ENCODE results near the gene UPB1. TPM values are rescaled to one million over a fixed set of nuclear protein-coding genes. Genes with fewer than 3 reads are reported as not detected.

UPB1 gene
- total RNA-seq (0.90 TPM), polyA plus RNA-seq (0.14 TPM)

DNA sequence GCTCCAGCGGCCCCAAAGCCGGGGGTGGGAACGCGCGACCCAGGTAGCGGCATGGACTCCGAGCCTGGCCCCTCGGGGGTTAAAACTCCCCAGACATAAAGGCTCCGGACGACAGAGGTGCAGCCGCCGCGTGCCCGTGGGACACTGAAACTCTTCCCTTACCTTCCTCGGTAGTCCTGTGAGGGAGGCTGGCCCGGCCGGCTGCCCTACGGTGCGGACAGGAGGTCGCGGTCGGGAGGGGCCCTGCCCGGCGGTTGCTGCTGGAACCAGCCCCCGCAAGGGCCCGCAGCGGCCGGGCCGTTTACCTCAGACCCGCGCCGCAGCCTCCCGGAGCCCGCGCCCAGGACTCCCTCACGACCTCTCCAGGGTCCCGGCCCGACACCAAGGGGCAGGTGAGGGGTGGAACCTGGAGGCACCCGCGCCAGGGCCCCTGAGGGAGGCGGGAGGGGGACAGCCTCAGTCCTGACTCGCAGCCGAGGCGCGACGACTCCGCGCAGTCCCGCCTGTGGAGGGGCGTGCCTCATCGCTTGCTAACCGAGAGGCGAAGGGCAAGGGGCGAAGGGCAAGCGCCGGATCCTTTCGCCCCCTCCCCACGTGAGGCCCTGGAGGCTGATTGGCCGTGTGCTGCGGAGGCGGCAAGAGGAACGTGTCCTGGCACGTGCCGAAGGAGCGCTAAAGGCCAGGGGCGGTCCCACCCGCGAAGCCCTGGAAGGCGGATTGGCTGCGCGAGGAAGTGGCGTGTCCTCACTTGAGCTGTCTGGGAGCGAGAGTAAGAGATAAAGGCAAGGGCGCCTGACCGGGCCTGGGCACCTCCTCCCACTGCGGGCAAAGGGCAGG, at the start of gene UPB1:
Gene UPB1, plus strand, starts transcription at position 805 of the 837 bp plus-strand sequence. CDS start 72 bp downstream, outside the sequence.
- DNase-seq (ENCODE audit: extremely low spot score) = no peak
- Histone ChIP-seq H3K4me3 (ENCODE audit: low read depth, low read length) (no peak within 1 kb of the TSS), H3K36me3 (ENCODE audit: insufficient read depth) (no peaks in the 10 kb centered on the region), H3K4me1 (ENCODE audit: insufficient read depth) (no peaks in the 10 kb centered on the region), H3K27ac (ENCODE audit: low read depth) (no peak within 1 kb of the TSS)
- 28% methylated on average over 76 of the region's 76 CpGs for WGBS

DNA sequence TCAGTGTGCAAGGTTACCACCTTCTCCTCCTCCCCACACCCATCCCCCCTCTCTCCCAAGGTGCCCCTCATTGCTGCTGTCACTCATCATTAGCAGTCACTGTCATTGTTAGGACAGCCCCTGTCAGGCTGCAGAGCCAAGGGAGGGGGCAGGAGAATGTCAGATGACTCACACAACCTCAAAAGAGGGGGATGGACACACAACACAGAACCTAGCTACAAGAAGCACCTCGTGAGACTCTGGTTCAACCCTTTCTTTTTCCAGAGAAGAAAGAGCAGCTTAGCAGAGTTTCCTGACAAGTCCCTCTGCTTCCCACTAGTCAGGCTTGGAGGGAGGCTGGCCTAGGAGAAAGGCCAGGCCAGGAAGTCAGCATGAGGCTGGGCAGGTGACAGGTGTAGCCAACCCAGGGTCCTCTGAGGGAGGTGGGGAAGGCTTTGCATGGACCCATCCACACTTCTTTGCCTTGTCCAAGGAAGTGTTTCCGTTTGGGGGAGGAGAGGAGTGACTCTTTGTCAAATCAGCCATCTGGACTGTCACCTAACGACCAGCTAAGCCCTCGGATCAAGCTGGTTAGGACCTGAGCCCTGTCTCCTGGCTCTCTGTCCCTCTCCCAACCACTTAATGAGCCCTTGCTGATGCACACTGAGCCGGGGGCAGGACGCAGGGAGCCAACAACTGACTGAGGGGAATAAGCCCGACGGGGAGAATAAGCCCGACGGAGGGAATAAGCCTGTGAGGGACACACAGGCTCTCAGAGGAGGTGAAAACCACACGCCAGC, 49.5 kb upstream of the UPB1 start:
- no peak overlapping the region for H3K27ac ChIP-seq (ENCODE audit: low read depth)
- H3K36me3 ChIP-seq (ENCODE audit: insufficient read depth) = no peaks in the 10 kb centered on the region
- DNase-seq (ENCODE audit: extremely low spot score) = no peak
- no peaks in the 10 kb centered on the region for H3K4me1 ChIP-seq (ENCODE audit: insufficient read depth)
- WGBS = 71% methylated on average over 11 of the region's 11 CpGs
- H3K4me3 ChIP-seq (ENCODE audit: low read depth, low read length) = no peak overlapping the region

DNA sequence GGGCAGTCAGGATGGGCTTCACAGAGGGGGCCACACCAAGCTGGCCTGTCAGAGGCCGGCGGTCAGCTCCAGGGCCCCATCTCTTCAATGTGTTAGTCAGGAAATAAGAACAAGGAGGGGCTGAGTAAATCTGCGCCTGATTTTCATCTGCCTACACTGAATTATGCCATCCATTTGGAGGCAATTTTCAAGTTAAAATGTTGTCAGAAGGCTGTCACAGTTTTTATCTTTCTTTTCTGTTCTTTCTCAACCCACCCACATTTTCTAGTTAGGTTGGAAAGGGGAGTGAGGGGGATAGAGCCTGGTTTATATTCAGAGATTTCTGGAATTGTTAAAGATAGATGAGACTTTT, 48.9 kb upstream of the UPB1 start:
- DNase-seq (ENCODE audit: extremely low spot score) = no peak
- WGBS = 82% methylated on average over 3 of the region's 3 CpGs
- no peaks in the 10 kb centered on the region for H3K4me1 ChIP-seq (ENCODE audit: insufficient read depth)
- H3K36me3 ChIP-seq (ENCODE audit: insufficient read depth) = no peaks in the 10 kb centered on the region
- H3K4me3 ChIP-seq (ENCODE audit: low read depth, low read length) = no peak overlapping the region
- no peak overlapping the region for H3K27ac ChIP-seq (ENCODE audit: low read depth)

DNA sequence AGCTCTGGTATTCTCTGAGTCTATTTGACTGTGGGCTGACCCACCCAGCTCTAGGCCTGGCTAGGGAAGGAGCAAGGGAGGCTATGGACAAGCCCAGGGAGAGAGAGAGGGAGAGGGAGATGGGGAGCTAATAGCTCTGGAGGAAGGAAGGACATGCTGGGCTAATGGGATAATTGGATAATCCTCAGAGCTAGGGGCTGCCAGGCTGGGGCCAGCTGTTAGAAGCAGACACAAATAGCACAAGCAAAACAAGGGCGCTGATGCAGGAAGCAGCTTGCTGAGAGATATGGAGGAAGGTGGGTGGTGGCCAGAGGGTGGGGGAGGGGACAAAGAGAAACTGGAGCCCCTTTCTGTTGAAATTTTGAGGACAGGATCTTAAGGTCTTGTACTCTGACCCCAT, 44.5 kb upstream of the UPB1 start:
- 44% methylated on average over 1 of the region's 1 CpG for WGBS
- no peak overlapping the region for H3K27ac ChIP-seq (ENCODE audit: low read depth)
- no peak for DNase-seq (ENCODE audit: extremely low spot score)
- H3K4me3 ChIP-seq (ENCODE audit: low read depth, low read length) = no peak overlapping the region
- no peaks in the 10 kb centered on the region for H3K4me1 ChIP-seq (ENCODE audit: insufficient read depth)
- H3K36me3 ChIP-seq (ENCODE audit: insufficient read depth) = no peaks in the 10 kb centered on the region

DNA sequence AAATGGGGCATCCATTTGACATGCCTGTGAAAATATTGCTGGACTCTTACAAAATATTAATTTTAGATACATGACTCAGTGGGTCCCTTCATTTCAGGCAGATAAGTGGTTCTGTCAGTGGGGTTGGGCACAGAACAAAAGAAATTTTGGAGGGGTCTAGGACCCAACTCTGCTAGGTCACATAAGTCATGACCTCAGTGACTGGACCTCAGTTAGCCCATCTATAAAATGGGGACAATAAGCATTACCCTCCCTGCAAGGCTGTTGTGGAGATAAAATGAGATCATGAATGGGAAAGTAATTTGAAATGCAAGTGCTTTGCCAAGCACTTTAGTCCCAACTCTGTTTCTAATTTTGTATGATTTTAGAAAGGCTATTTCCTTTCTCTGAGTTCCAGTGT, 44.0 kb upstream of the UPB1 start:
- Histone ChIP-seq H3K27ac (ENCODE audit: low read depth) (no peak overlapping the region), H3K4me3 (ENCODE audit: low read depth, low read length) (no peak overlapping the region), H3K4me1 (ENCODE audit: insufficient read depth) (no peaks in the 10 kb centered on the region), H3K36me3 (ENCODE audit: insufficient read depth) (no peaks in the 10 kb centered on the region)
- no peak for DNase-seq (ENCODE audit: extremely low spot score)

DNA sequence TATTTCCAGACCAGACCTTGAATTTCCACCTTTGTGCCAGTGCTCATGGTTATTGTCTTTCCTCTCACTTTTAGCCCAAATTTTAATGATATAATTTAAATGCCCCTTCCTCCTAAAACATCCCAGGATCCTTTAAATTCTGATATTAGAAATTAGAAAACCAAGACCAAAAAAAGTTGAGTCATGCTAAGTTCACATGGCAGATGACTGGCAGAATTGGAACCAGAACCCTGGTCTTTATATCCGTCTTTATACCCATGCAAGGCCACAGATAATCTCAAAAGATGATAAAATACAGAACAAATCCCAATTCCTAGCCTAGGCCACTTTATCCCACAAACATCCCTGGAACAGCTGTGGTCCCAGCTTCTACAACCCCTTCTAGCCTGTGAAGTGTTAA, 41.3 kb upstream of the UPB1 start:
- Histone ChIP-seq H3K27ac (ENCODE audit: low read depth) (no peak overlapping the region), H3K36me3 (ENCODE audit: insufficient read depth) (no peaks in the 10 kb centered on the region), H3K4me3 (ENCODE audit: low read depth, low read length) (no peak overlapping the region), H3K4me1 (ENCODE audit: insufficient read depth) (no peaks in the 10 kb centered on the region)
- DNase-seq (ENCODE audit: extremely low spot score) = no peak
- WGBS = 88% methylated on average over 1 of the region's 1 CpG

DNA sequence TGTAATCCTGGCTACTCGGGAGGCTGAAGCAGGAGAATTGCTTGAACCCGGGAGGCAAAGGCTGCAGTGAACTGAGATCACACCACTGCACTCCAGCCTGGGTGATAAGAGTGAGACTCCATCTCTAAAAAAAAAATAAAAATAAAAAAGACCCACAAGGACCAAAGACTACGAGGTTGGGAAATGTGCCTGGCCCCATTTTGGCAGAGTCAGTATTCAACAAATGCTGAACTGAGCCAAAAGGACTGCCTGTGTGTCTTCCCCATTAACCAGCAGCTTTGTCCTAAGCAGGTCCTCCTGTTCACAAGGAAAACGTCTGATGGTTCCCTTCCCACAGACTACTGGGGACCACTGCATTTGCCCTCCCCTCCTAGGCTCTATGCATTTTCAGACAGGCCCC, 40.1 kb upstream of the UPB1 start:
- 75% methylated on average over 4 of the region's 4 CpGs for WGBS

DNA sequence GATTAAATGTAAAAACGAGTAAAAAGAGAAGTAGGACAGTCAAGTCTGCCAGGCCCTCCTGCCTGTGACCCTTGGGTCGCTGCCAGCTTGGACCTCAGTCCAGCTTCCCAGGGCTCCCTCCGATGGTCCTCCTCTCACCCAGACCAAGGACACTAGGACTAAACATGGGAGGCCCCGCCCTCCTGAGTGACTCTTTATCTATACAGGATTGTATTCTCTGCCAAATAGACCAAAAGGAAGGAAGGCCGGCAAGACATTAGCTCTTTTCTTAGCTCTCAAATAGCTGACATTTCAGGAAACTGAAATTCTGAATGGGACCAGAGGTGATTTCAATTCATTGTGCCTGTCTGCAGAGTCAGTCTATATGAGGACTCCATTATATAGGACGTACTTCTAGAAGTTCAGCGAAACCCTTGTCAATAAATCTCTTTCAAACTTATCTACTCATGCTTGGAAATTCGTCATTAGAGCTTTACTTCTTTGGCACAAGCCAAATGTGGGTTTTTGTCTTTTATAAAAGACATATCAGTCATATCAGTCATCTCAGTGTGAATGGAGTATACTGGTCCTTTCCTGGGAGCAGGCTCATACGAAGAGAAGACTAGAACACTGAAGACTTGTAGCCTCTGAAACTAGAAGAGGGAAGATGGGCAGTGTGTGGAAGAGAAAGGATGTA, 39.2 kb upstream of the UPB1 start:
- H3K4me1 ChIP-seq (ENCODE audit: insufficient read depth) = no peaks in the 10 kb centered on the region
- no peak for DNase-seq (ENCODE audit: extremely low spot score)
- H3K4me3 ChIP-seq (ENCODE audit: low read depth, low read length) = no peak overlapping the region
- WGBS = 46% methylated on average over 9 of the region's 9 CpGs
- no peak overlapping the region for H3K27ac ChIP-seq (ENCODE audit: low read depth)
- no peaks in the 10 kb centered on the region for H3K36me3 ChIP-seq (ENCODE audit: insufficient read depth)

More for the DNA sequence above, 40.1 kb upstream of the UPB1 start:
- no peak overlapping the region for H3K4me3 ChIP-seq (ENCODE audit: low read depth, low read length)
- no peak overlapping the region for H3K27ac ChIP-seq (ENCODE audit: low read depth)
- no peaks in the 10 kb centered on the region for H3K4me1 ChIP-seq (ENCODE audit: insufficient read depth)
- H3K36me3 ChIP-seq (ENCODE audit: insufficient read depth) = no peaks in the 10 kb centered on the region
- no peak for DNase-seq (ENCODE audit: extremely low spot score)

DNA sequence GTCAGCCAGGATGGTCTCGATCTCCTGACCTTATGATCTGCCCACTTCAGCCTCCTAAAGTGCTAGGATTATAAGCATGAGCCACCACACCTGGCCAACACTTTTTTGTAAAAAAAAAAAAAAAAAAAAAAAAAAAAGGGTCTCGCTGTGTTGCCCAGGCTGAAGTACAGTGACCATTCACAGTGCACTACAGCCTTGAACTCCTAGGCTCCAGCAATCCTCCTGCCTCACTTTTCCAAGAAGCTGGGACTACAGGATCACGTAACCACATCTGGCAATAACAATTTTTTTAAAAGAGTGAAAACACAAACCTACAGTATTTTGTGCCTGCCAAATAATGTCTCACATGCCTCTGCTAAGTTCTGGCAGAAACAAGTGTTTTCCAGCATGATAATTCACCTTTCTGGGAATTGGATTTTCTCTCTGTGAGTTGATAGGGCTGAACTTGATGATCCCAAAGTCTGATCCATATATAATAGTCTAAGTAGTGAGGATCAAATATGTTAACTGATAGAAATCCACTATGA, 37.2 kb upstream of the UPB1 start:
- no peak for DNase-seq (ENCODE audit: extremely low spot score)
- H3K4me3 ChIP-seq (ENCODE audit: low read depth, low read length) = no peak overlapping the region
- no peak overlapping the region for H3K27ac ChIP-seq (ENCODE audit: low read depth)
- H3K36me3 ChIP-seq (ENCODE audit: insufficient read depth) = no peaks in the 10 kb centered on the region
- H3K4me1 ChIP-seq (ENCODE audit: insufficient read depth) = no peaks in the 10 kb centered on the region
- 93% methylated on average over 3 of the region's 3 CpGs for WGBS

DNA sequence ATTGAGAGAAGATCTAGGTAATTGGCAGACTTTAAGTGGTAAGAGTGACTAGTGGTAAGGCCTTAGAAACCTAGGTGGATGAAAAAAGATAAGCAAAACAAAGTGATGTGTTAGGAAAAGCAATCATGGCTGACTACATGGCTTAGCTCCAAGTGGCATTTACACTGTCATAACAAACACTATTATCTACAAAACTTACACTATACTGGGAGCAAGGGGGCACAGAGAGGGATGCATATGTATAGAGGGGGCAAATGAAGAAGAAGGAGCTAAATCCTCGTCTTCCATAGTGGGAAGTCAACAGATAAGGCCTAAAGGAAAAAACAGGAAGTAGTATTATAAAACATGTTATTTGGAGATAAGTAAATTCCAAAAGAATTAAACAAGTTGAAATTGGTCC, 35.2 kb upstream of the UPB1 start:
- Histone ChIP-seq H3K27ac (ENCODE audit: low read depth) (no peak overlapping the region), H3K4me3 (ENCODE audit: low read depth, low read length) (no peak overlapping the region), H3K36me3 (ENCODE audit: insufficient read depth) (no peaks in the 10 kb centered on the region), H3K4me1 (ENCODE audit: insufficient read depth) (no peaks in the 10 kb centered on the region)
- no peak for DNase-seq (ENCODE audit: extremely low spot score)
- WGBS = 76% methylated on average over 1 of the region's 1 CpG

DNA sequence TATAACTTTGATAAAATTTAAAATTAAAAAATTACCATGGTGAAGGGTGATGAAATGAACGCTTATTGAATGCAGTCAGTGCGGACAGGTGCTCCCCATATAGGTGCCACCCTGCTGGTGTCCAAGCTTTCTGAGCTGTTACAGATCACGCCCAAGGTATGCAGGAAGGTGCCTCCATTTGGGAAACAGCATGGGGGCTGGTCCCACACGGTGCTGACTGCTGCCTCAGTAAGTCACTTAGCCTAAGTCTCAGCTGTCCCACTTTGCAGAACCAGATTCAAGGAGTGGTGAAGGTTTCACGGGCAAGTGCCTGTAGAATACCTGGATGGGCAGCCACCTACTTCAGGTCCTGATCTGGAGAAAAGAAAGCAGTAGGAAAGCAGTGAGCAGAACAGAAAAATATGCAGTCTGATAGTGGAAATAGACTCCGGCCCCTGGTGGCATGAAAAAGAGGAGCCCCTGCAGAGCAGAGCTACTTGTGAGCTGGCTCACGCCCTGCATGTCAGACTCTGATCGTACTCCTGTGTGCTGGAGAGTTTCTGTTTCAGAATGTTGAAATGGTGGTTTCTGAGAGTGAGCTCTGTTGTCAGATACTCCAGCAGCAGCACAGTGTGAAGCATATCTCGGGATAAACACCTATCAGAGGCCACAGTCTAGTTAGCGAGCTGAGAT, 34.6 kb upstream of the UPB1 start:
- WGBS = 64% methylated on average over 10 of the region's 10 CpGs
- no peak for DNase-seq (ENCODE audit: extremely low spot score)
- H3K4me1 ChIP-seq (ENCODE audit: insufficient read depth) = no peaks in the 10 kb centered on the region
- no peak overlapping the region for H3K4me3 ChIP-seq (ENCODE audit: low read depth, low read length)
- H3K27ac ChIP-seq (ENCODE audit: low read depth) = no peak overlapping the region
- H3K36me3 ChIP-seq (ENCODE audit: insufficient read depth) = no peaks in the 10 kb centered on the region

DNA sequence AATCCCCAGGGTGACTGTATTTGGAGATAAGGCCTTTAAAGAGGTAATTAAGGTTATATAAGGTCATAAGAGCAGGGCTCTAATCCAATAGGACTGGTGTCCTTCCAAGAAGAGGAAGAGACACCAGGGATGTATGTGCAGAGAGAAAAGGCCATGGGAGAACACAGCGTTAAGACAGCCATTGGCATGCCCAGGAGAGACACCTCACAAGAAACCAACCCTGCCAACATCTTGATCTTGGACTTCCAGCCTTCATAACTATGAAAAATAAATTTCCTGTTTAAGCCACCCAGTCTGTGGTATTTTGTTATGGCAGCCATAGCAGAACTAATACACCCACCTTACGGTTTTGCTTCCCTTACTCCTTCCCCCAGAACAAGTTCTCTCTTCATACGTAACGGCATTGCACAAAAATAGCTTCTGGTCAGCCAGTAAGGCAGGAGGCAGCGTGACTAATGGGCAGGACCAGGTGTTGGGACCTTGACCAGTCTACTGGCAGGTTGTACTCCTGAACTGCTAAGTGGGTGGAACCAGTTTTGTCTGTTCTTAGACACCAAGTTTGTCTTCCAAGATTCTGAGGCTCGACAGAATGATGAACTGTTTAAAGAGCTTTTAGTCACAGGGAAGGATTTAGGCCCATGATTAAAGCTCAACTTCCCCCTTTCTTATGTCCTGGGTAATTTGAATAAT, 31.9 kb upstream of the UPB1 start:
- 93% methylated on average over 6 of the region's 6 CpGs for WGBS
- H3K4me1 ChIP-seq (ENCODE audit: insufficient read depth) = peaks cover 1% of the 10 kb centered on the region
- no peaks in the 10 kb centered on the region for H3K36me3 ChIP-seq (ENCODE audit: insufficient read depth)
- H3K27ac ChIP-seq (ENCODE audit: low read depth) = no peak overlapping the region
- no peak overlapping the region for H3K4me3 ChIP-seq (ENCODE audit: low read depth, low read length)
- DNase-seq (ENCODE audit: extremely low spot score) = no peak

DNA sequence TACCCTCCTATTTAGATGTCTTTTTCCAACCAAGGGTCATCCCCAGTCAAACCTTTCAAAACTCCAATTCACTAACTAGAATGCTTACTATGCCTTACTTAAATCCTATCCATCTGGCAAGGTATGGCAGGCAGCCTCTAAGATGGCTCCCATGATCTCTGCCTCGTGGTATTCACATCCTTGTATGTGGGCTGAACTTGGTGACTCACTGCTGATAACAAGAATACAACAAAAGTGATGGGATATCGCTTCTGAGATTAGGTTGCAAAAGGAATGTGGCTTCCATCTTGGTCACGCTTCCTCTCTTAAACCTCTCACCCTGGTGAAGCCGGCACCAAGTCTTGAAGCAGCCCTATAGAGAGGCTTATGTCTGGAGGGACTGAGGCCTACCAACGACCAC, 29.6 kb upstream of the UPB1 start:
- Histone ChIP-seq H3K4me1 (ENCODE audit: insufficient read depth) (peaks cover 1% of the 10 kb centered on the region), H3K4me3 (ENCODE audit: low read depth, low read length) (no peak overlapping the region), H3K36me3 (ENCODE audit: insufficient read depth) (no peaks in the 10 kb centered on the region), H3K27ac (ENCODE audit: low read depth) (no peak overlapping the region)
- WGBS = 61% methylated on average over 5 of the region's 5 CpGs
- no peak for DNase-seq (ENCODE audit: extremely low spot score)

All from urinary bladder (tissue), 4 donors.